PFSK-1 (cell line): ENCODE data around the gene SCRN2.

Source experiments
- FOXP2 ChIP-seq: optimal IDR thresholded peaks from 2 replicates; pipeline ENCODE3; 2011; ENCODE audit warnings: borderline replicate concordance, control low read depth, inconsistent platforms; ENCODE audit not compliant: insufficient read depth; ENCODE audit errors: extremely low read length, extremely low read depth
- POLR2AphosphoS5 ChIP-seq: IDR thresholded peaks from 2 replicates; pipeline ENCODE4 v1.6.1; 2012; ENCODE audit warnings: low read depth, mild to moderate bottlenecking, control low read depth, low read length, moderate library complexity
- REST ChIP-seq, 2 experiments: IDR thresholded peaks; 2 replicates each; pipeline versions ENCODE4 v1.6.1 to v1.8.0; 2011 to 2012; ENCODE audit warnings: low read depth in 2 of 2, low read length in 2 of 2, control low read depth in 1 of 2, inconsistent platforms in 1 of 2, mild to moderate bottlenecking in 1 of 2, moderate library complexity in 1 of 2; ENCODE audit not compliant: insufficient read depth in 1 of 2
- SIN3A ChIP-seq: IDR thresholded peaks from 2 replicates; pipeline ENCODE4 v1.6.1; 2012; ENCODE audit warnings: mild to moderate bottlenecking, low read length, moderate library complexity, borderline replicate concordance; ENCODE audit not compliant: insufficient read depth
- TAF1 ChIP-seq: IDR thresholded peaks from 2 replicates; pipeline ENCODE4 v1.6.1; 2012; ENCODE audit warnings: low read length, control low read depth, borderline replicate concordance; ENCODE audit not compliant: insufficient read depth

The SCRN2 gene

DNA sequence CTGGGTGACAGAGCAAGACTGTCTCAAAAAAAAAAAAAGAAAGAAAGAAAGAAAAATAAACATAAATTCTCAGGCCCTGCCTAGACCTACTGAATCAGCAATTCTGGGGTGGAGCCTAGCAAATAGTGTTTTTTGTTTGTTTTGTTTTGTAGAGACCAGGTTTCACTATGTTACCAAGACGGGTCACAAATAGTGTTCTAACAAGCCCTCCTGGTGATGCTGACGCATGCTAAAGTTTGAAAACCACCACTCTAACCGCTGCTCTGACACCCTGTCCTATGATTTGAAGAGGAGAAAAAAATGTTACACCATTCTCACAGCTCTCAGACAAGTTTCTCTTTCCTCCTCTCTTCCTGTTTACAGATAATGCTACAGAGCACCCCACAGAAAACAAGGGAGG, 11.2 kb downstream of the SCRN2 start:
- no peak for TF ChIP-seq FOXP2
- TF ChIP-seq REST (IDR thresholded peaks at IDR 0.05; ENCODE audit: insufficient read depth in 1 of 2, low read depth in 2 of 2, low read length in 2 of 2) = no peak
- no peak for TF ChIP-seq POLR2AphosphoS5
- TF ChIP-seq TAF1 = no peak
- TF ChIP-seq SIN3A = no peak

GRCh38 chr17:47823519-47823918, 17.6 kb downstream of the SCRN2 start:
- TF ChIP-seq TAF1 (no peak), SIN3A (no peak), REST (IDR thresholded peaks at IDR 0.05; ENCODE audit: insufficient read depth in 1 of 2, low read depth in 2 of 2, low read length in 2 of 2) (no peak), FOXP2 (no peak), POLR2AphosphoS5 (no peak)

DNA sequence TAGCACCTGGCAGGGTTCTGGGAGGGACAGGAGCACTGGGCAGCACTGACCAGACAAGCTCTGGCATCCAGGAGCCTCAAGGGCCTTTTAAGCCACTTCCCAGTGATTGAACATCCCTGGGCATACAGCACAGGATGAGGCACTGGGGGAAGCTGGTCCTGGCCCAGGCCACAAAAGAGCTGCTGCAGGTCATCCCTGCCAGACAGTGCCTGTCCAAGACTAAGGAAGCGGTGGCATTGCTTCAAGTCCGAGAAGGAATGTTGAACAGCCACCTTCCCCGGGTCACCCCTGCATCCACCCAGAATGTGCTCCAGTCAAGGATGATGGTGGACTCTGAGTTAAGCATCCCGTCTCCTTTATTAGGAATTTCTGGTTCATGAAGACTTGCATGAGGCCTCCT, 18.3 kb downstream of the SCRN2 start:
- no peak for TF ChIP-seq TAF1
- no peak for TF ChIP-seq FOXP2
- no peak for TF ChIP-seq POLR2AphosphoS5
- no peak for TF ChIP-seq SIN3A
- no peak for TF ChIP-seq REST (IDR thresholded peaks at IDR 0.05; ENCODE audit: insufficient read depth in 1 of 2, low read depth in 2 of 2, low read length in 2 of 2)

GRCh38 chr17:47821424-47822391, 19.4 kb downstream of the SCRN2 start, which contains the start of gene OSBPL7:
OSBPL7 (minus strand) TSS chr17:47821794; CDS start chr17:47820278, 1,516 bp downstream.
- TF ChIP-seq POLR2AphosphoS5 (peak; percentile 78), TAF1 (peak; percentile 89), FOXP2 (no peak), REST (IDR thresholded peaks at IDR 0.05; ENCODE audit: insufficient read depth in 1 of 2, low read depth in 2 of 2, low read length in 2 of 2) (0 out of 4 replicates have a peak, but pooled peaks of 1 of the 2 experiments have one; percentile 39), SIN3A (0 out of 2 replicates have a peak, but pooled peaks have one; percentile 82)
